Stimulated activated CD8-positive, alpha-beta memory T cell treated with anti-CD3 and anti-CD28 coated beads, Interleukin-15, amount 100 ng/mL, for 4 hours (primary cell): Measurements from ENCODE around the gene ASH1L.
"Not testable (repeated sequence)": the region's sequence is repeated elsewhere in the genome, so short reads cannot be mapped to it uniquely, and the experiment has no call there.

ENCODE experiments used
- DNase-seq, 2 donors: peaks; one replicate each; pipeline ENCODE4 v3.0.0-alpha.2; 2020; ENCODE audit warnings: low read depth in 2 of 2

Gene ASH1L, protein sequence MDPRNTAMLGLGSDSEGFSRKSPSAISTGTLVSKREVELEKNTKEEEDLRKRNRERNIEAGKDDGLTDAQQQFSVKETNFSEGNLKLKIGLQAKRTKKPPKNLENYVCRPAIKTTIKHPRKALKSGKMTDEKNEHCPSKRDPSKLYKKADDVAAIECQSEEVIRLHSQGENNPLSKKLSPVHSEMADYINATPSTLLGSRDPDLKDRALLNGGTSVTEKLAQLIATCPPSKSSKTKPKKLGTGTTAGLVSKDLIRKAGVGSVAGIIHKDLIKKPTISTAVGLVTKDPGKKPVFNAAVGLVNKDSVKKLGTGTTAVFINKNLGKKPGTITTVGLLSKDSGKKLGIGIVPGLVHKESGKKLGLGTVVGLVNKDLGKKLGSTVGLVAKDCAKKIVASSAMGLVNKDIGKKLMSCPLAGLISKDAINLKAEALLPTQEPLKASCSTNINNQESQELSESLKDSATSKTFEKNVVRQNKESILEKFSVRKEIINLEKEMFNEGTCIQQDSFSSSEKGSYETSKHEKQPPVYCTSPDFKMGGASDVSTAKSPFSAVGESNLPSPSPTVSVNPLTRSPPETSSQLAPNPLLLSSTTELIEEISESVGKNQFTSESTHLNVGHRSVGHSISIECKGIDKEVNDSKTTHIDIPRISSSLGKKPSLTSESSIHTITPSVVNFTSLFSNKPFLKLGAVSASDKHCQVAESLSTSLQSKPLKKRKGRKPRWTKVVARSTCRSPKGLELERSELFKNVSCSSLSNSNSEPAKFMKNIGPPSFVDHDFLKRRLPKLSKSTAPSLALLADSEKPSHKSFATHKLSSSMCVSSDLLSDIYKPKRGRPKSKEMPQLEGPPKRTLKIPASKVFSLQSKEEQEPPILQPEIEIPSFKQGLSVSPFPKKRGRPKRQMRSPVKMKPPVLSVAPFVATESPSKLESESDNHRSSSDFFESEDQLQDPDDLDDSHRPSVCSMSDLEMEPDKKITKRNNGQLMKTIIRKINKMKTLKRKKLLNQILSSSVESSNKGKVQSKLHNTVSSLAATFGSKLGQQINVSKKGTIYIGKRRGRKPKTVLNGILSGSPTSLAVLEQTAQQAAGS (N-terminal part only)

DNA sequence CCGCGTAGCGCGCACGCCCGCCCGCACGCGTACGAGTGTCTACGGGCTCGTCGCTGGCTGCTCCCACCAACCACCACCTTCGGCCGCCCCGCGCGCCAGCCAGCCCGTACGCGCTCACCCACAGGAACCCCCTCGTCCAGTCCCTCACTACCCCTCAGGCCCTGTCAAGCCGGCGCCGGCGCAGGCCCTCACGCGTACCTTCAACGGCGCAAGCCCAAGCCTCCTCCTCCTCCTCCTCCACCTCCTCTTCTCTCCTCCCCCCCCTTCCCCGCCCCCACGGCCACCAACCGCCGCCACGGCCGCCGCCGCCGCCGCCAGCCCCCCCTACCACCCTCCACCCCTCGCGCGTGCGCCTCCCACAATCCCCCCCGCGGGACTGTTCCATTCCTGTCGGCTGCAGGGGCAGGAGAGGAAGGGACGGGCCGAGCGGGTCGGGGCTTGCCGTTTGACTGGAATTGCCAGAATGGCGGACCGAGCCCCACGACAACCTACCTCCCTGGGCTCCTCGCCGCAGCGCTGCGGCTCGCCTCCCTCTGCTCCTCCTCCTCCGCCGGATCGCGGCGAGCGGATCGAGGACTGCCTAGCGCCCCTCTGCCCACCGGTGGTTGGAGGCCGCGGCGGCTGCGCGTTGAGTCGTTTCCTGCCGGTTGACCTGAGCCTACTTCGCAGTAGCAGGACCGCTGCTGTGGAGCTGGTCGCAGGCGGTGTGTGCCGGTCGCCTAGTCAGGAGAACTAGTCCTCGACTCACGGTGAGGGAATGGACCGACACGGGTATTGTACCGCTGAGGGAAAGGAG, at the start of gene ASH1L:
TSS of gene ASH1L (minus strand) at position 223 of the 796 bp plus-strand sequence. CDS start 41,284 bp downstream, outside the sequence.
- DNase-seq: peak; percentile 88 to 91

DNA sequence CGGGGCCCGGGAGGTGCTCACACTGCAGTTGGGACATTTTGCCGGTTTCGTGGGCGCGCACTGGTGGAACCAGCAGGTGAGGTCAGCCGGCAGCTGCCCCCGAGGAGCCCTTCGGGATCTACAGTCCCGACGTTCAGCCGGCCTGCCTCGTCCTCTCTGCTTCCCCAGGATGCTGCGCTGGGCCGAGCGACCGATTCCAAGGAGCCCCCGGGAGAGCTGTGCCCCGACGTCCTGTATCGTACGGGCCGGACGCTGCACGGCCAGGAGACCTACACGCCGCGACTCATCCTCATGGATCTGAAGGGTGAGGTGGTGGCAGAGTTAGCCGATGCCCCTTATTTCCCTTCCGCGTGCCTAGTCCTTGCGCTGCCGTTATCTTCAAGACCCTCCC, 47.6 kb upstream of the ASH1L start:
- DNase-seq: not testable (repeated sequence)

DNA sequence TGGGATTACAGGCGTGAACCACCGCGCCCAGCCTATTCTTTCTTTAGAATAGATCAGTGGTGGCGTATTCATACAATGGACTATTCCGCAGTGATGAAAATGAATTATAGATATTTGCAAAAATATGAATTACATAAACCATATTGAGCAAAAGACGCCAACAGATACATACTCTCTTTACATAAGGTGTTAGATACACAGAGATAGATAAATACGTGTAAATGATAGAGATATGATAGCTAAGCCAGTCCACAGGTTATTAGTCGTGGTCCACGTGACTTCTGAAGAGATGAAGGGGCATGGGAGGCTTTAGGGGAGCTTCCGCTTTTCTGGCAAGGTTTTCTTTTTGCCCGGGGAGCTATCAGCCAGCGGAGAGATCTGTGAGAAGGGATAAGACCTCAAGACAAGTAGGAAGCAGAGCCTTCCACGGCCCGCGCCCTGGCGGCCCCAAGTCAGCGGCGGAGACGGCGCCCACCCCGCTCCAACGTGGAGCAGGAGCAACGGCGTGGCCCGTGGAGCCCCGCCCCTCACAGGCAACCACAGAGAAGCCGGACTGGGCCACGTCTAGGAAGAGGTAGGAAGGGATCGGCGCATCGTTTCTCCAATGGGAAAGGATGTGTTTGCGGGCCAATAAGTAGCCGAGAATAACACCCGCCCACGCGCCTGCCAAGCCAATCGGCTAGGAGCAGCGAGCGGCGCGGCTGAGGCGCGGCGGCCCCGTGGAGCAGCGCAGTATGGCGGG, 47.1 kb upstream of the ASH1L start, which contains the start of gene MSTO1:
TSS of gene MSTO1 (plus strand) at position 704 of the 742 bp plus-strand sequence. CDS start at position 735, 31 bp downstream.
- peak; percentile 88 to 98 for DNase-seq

DNA sequence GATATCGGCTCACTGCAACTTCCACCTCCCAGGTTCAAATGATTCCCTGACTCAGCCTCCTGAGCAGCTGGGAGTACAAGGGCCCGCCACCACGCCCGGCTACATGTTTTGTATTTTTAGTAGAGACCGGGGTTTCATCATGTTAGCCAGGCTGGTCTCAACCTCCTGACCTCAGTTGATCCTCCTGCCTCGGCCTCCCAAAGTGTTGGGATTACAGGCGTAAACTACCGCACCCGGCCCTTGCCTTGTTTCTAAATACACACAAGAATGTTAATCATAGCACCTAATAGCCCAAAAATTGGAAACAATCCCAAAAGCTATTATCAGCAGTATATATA, 46.3 kb upstream of the ASH1L start:
- DNase-seq: no peak

DNA sequence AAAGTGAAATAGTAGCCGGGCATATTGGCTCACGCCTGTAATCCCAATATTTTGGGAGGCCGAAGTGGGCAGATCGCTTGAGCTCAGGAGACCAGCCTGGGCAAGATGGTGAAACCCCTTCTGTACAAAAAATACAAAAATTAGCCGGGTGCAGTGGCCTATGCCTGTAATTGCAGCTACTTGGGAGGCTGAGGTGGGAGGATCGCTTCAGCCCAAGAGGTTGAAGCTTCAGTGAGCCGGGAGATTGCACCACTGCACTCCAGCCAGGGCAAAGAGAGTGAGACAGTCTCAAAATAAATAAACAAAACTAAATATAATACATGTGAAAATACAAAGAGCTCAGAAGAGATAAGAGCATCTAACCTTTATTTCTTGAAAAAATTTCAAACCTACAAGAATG, 45.1 kb upstream of the ASH1L start:
- DNase-seq: no peak

DNA sequence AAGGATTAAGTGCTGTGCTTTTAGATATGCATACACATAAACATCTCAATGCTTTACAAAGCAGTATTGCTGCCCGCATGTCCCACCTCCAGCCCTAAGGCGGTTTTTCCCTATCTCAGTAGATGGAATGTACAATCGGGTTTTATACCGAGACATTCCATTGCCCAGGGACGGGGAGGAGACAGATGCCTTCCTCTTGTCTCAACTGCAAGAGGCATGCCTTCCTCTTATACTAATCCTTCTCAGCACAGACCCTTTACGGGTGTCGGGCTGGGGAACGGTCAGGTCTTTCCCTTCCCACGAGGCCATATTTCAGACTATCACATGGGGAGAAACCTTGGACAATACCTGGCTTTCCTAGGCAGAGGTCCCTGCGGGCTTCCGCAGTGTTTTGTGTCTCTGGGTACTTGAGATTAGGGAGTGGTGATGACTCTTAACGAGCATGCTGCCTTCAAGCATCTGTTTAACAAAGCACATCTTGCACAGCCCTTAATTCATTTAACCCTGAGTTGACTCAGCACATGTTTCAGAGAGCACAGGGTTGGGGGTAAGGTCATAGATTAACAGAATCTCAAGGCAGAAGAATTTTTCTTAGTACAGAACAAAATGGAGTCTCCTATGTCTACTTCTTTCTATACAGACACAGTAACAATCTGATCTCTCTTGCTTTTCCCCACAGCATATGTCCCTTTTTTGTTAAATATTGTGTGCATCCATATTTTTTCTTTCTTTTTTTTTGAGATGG, 37.4 kb upstream of the ASH1L start:
- not testable (repeated sequence) for DNase-seq

DNA sequence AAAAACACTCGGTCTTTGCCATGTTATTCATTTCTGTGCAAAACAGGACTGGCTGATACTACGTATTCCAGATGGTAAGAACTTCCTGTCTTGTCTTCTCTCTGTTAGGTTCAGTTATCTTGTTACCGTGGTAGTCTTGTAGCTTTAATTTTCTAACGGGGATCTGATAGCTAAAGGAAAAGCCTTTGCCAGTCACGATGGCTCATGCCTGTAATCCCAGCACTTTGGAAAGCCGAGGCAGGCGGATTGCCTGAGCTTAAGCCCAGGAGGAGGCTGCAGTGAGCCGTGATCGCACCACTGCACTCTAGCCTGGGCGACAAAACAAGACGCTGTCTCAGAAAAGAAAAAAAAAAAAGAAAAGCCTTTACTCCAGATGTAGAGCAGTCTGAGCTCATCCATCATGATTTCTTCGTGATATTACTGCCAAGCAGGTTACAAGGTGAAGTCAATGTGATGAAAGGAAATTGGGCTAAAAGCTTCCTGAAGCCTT, 36.3 kb upstream of the ASH1L start:
- DNase-seq: no peak

DNA sequence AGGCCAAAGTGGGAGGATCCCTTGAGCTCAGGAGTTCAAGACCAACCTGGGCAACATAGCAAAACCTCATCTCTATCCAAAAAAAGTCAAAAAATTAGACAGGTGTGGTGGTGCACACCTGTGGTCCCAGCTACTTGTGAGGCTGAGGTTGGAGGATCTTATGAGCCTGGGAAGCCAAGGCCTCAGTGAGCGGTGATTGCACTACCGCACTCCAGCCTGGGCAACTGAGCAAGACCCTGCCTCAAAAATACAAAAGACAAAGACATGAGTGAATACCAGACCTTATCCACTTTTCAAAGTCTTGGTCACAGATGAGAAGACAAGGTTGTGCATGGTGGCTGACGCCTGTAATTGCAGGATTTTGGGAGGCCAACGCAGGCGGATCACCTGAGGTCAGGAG, 34.3 kb upstream of the ASH1L start:
- DNase-seq: no peak

DNA sequence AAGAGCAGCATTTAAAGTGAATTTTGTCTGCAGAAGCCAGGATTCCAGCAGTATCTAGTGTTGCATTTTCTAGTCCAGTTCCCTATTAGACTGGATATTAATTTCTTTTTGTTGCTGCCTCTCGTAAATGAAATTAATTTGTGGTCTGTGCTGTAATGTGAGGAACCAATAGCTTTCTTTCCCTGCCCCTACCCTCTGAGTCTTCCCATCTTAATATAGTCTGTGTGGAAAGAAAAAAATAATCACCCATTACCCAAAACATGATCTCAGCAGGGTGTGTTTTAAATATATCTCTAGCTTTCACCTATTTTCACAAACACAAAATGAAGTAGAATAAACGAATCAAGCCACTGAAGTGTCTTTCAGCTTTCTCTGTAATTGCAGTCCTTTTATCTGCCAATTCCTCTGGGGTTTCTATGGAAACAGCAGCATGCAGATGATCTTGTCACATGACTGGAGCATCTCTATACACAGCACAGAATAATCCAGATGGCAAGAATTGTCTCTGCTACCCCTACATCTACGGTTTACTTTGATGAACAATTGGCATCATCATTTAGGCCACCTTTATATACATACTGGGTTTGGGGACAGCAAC, 33.4 kb upstream of the ASH1L start:
- DNase-seq: not testable (repeated sequence)

DNA sequence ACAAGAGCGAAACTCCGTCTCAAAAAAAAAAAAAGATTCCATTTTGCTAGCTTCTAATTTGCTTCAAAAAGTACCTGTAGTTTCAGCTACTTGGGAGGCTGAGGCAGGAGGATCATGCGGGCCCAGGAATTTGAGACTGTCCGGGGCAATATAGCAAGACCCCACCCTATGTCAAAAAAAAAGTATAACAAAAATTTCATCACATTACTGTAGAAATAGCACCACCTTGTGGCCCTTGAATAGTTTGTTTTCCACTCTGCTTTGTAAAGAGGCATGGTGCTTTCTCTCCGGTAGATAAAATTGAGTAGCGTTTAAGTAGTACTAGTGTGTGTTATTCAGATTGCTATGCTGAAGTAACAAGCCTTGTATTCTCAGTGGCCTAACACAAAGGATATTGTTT, 29.2 kb upstream of the ASH1L start:
- DNase-seq: no peak

DNA sequence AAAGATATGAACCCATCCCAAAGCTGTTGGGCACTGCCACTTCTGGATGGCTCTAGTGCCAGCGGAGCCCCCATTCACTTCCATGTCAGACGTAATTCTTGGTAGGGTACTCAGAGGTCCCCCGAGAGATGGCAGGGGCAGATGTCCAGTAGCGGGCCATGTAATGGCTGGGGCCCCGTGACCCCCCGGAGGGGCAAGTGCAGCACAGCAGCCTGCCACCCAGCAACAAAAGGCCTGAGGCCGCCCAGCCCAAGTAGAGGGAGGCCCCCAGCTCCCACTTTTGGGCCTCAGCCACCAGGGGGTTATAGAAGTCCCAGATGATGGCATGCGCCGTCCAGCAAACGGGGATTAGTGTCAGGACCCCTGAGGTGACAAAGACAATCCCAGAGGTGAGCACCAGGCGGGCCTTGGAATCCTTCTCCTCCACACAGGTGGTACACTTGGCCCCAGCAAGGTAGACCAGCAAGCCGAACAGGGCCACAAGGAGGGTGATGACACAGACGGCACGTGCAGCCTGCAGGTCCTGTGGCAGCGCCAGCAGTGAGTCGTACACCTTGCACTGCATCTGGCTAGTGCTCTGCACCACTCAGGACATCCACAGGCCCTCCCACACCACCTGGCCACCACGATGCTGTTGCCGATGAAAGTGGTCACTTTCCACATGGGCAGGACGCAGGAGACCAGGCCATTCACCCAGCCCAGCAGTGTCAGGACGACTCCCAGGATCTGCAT, 28.1 kb upstream of the ASH1L start:
- not testable (repeated sequence) for DNase-seq

DNA sequence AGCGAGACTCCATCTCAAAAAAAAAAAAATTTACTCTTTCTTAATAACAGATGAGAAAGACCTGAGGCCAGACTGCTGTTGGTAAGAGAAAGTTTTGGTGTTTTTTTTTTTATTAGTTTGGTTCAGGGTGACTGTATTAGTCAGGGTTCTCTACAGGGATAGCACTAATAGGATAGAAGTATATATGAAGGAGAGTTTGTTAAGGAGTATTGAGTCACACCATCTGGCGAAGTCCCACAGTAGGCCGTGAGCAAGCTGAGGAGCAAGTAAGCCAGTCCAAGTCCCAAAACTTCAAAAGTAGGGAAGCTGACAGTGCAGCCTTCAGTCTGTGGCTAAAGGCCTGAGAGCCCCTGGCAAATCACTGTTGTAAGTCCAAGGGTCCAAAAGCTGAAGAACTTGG, 26.7 kb upstream of the ASH1L start:
- DNase-seq: not testable (repeated sequence)

DNA sequence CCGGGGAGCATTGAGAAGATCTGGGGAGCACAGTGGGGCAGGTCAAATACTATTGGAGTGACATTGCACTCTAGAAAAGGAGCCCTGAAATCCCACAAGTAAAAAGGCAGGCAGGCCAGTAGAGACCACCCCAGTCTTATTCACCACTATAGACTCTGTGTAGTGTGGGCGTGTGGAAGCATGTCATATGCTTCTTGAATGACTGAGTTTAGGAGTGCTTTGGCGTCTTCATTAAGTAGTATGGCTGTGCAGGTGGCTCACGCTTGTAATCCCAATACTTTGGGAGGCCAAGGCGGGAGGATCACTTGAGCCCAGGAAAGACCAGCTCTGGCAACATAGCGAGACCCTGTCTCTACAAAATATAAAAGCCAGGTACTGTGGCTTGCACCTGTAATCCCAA, 21.2 kb upstream of the ASH1L start:
- DNase-seq: not testable (repeated sequence)

DNA sequence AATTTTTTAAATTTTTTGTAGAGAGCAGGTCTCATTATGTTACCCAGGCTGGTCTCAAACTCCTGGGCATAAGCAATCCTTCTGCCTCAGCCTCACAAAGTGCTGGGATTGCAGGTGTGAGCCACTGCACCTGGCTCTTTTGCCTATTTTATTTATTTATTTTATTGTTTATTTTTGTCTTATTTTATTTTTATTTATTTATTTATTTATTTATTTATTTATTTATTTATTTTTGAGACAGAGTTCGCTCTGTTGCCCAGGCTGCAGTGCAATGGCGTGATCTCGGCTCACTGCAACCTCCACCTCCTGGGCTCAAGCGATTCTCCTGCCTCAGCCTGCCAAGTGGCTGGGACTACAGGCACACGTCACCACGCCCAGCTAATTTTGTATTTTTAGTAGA, 13.0 kb upstream of the ASH1L start:
- not testable (repeated sequence) for DNase-seq

DNA sequence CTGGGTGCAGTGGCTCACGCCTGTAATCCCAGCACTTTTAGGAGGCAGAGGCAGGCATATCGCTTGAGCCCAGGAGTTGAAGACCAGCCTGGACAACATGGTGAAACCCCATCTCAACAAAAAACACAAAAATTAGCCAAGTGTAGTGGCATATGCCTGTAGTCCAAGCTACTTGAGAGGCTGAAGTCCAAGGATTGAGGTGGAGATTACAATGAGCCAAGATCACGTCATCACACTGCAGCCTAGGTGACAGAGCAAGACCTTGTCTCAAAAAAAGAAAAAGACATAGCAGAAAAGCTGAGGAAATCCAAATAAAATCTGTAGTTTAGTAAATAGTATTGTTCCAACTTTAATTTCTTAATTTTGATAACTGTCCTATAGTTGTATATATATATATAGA, 11.5 kb upstream of the ASH1L start:
- no peak for DNase-seq

DNA sequence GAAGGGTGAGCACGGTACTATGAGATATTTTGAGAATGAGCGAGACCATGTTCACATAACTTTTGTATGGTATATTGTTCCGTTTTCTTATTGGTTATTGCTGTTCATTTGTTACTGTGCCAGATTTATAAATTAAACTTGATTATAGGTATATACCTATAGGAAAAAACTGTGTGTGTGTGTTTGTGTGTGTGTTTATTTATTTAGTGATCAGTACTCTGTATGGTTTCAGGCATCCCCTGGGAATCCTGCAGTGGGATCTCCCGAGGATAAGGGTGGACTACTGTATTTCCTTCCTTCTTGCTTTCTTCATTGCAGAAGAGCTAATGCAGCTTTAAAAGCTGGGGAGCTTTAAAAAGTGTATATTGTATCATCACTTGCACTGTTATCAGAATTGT, 8.0 kb upstream of the ASH1L start:
- DNase-seq: no peak

DNA sequence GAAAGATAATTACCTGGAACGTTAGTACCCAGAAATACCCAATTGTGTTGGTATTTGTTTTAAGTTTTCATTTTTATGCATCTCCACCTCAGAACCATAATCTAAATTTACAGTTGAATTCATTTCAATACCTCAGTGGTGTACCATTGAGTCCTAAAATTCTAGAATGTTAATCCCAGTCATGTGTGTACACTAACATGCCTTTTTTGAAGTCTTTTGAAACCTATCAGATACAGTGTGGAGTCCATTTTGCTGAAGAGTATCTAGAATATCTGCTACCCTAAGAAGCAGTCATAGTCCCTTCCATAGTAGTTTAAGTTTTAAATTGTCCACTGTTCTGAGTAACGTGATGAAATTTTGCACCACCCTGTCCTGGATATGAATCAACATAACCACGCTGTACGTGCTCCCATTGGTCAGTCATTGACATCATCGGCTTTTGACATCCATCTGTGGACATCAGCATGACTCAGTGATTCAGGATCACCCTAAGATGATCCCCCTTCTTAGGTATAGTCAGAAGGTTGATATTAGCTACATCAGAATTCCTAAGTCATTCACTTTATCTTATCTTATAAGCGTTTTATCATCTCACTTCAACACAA, 7.5 kb upstream of the ASH1L start:
- no peak for DNase-seq

DNA sequence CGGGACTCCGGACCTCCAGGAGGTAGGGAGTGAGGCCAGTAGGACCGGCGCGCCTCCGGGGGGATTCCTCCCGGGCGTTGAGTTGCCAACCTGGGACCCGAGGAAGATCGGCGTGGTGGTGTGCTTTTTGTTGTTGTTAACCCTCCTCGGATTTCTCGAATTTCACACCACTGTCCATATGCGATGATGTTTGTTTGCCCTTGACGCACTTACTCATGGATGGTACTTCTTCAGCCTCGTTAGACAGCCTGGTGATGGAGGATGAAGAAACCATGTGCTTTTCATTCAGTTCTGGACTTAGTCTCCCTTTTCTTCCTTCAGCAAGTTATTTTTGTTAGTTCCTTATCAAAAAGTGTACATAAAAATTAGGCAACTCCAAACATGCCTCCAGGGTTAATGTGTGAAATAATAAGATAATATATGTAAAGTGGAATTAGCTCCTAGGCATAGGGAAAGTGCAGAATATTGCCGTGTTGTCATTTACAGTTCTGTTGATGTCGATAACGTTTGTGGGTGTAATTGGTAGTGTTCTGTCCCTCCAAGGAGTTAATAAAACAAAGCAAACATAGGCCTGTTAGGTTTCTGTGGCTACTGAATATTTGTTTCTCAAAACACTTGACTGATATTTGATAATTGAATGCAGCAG, 897 bp upstream of the ASH1L start:
- not testable (repeated sequence) for DNase-seq
